C4-2B (cell line): Measurements from ENCODE around the gene TAMALIN.

Experiments used
- H3K27ac ChIP-seq: fragments of 450-650 bp; 2 replicates; pipeline ENCODE4 v1.5.1; 2017
- ZFX ChIP-seq: fragments of 450-650 bp; IDR thresholded peaks from 2 replicates; pipeline ENCODE4 v1.6.1; 2017
- TF ChIP-seq, protein P1 (sequence below): fragments of 450-650 bp; conservative IDR thresholded peaks from 2 replicates; pipeline ENCODE4 v1.5.1; 2017; ENCODE audit warnings: mild to moderate bottlenecking

TAMALIN gene

DNA sequence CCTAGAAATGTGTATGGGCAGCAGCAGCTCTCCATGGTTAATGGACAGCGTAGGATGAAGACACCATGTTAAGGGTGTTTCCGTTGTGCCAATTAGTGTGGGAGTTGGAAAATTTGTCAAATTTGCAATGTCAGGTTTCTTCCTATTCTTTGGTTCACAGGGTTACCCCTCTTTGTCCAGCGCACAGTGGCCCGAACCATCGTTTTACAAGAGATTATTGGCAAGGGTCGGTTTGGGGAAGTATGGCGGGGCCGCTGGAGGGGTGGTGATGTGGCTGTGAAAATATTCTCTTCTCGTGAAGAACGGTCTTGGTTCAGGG is 26.0 kb upstream of the TAMALIN start:
- TF ChIP-seq, protein P1, sequence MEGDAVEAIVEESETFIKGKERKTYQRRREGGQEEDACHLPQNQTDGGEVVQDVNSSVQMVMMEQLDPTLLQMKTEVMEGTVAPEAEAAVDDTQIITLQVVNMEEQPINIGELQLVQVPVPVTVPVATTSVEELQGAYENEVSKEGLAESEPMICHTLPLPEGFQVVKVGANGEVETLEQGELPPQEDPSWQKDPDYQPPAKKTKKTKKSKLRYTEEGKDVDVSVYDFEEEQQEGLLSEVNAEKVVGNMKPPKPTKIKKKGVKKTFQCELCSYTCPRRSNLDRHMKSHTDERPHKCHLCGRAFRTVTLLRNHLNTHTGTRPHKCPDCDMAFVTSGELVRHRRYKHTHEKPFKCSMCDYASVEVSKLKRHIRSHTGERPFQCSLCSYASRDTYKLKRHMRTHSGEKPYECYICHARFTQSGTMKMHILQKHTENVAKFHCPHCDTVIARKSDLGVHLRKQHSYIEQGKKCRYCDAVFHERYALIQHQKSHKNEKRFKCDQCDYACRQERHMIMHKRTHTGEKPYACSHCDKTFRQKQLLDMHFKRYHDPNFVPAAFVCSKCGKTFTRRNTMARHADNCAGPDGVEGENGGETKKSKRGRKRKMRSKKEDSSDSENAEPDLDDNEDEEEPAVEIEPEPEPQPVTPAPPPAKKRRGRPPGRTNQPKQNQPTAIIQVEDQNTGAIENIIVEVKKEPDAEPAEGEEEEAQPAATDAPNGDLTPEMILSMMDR, result 0 out of 2 replicates have a peak, but pooled peaks have one; percentile 54
- TF ChIP-seq ZFX, result no peak
- H3K27ac ChIP-seq, result no peak overlapping the region

DNA sequence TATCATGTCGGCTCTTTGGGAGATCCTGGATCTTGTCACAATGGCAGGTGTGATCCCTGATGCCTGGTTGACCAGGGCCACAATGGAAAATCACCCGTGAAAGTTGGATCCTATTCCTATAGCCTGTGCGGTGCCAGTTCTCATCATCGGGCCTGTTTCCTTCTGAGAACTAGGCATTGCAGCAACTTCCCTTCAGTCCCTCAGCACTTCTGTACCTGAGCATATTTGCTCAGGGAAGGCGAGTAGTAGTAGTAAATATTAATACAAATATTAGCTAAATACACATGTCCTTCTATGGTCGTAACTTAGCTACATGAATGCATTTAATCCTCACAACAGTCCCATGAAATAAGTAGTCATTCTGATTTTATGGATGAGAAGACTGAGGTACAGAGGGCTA is 22.1 kb upstream of the TAMALIN start:
- H3K27ac ChIP-seq, result peak overlapping the region; percentile 74
- no peak for TF ChIP-seq ZFX
- TF ChIP-seq, protein P1, result no peak

DNA sequence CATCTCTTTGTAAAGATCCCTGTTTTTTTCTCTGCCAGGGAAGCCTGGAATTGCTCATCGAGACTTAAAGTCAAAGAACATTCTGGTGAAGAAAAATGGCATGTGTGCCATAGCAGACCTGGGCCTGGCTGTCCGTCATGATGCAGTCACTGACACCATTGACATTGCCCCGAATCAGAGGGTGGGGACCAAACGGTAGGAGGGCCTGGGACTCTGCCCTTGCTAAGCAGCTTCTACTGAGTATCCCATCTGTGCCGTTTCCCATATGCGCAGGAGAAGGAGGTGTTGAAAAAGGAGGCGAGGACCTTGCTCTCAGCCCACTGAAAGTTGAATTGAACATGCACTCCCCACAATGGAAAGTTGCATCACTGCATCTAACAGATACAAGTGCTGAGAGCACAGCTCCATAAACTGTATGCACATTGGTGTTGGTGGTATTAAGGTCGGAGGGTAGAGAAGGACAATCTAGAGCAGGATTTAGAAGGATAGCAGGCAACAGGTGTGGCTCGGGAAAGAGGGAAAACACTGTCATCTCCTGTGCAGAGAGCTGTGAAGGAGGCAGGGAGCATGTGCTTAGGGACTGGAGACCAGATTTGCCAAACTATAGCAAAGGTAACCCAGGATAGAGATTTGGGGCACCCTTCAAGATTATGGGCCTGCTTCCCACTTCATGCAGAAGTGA is 21.5 kb upstream of the TAMALIN start:
- TF ChIP-seq ZFX, result no peak
- TF ChIP-seq, protein P1, result no peak
- peak overlapping the region; percentile 74 for H3K27ac ChIP-seq

DNA sequence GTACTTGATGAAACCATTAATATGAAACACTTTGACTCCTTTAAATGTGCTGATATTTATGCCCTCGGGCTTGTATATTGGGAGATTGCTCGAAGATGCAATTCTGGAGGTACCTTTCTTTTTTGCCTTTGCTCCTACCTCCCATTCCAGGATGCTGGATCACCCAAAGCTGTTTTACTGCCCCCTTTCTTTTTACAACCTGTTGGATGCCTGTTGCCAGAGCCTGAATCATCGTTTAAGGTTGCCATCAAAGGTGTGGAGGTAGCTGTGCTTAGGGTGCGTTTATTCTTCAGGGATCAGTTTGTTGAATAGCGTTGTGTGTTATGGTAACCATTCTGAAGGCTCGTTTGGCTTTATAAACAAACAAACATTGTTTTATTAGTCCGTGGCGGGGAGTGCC is 19.9 kb upstream of the TAMALIN start:
- H3K27ac ChIP-seq, result no peak overlapping the region
- TF ChIP-seq ZFX, result no peak
- TF ChIP-seq, protein P1, result no peak

DNA sequence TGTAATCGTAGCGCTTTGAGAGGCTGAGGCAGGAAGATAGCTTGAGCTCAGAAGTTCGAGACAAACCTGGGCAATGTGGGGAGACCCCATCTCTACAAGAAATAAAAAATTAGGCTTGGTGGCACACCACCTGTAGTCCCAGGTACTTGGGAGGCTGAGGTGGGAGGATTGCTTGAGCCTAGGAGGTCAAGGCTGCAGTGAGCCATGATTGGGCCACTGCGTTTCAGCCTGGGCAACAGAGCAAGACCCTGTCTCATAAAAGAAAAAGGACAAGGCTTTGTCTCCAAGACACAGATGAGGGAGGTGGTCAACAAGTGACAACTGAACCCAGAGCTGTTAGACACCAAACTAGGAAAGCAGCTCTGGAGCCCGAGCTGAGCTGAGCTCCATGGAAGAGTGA is 14.5 kb upstream of the TAMALIN start:
- no peak for TF ChIP-seq ZFX
- TF ChIP-seq, protein P1, result no peak
- no peak overlapping the region for H3K27ac ChIP-seq

DNA sequence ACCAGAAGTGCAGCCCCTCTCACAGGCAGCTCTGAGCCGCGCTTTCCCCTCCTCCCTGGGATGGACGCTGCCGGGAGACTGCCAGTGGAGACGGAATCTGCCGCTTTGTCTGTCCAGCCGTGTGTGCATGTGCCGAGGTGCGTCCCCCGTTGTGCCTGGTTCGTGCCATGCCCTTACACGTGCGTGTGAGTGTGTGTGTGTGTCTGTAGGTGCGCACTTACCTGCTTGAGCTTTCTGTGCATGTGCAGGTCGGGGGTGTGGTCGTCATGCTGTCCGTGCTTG is 12.3 kb upstream of the TAMALIN start:
- TF ChIP-seq, protein P1, result no peak
- no peak for TF ChIP-seq ZFX
- H3K27ac ChIP-seq, result no peak overlapping the region

DNA sequence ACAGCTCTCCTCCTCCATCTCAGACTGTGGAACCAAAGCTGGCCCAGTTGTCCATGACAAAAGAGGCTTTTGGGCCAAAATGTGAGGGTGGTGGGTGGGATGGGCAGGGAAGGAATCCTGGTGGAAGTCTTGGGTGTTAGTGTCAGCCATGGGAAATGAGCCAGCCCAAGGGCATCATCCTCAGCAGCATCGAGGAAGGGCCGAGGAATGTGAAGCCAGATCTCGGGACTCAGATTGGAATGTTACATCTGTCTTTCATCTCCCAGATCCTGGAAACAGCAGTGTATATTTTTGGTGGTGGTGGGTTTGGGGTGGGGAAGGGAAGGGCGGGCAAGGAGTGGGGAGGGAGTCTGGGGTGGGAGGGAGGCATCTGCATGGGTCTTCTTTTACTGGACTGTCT is 11.8 kb upstream of the TAMALIN start:
- TF ChIP-seq, protein P1, result no peak
- no peak for TF ChIP-seq ZFX
- no peak overlapping the region for H3K27ac ChIP-seq
